ENCODE results near the gene HAUS5. TPM values are rescaled to one million over a fixed set of nuclear protein-coding genes. Genes with fewer than 3 reads are reported as not detected.

HAUS5 gene
- total RNA-seq, 2 experiments from 2014 or later, result 53.3 to 62.3 TPM

DNA sequence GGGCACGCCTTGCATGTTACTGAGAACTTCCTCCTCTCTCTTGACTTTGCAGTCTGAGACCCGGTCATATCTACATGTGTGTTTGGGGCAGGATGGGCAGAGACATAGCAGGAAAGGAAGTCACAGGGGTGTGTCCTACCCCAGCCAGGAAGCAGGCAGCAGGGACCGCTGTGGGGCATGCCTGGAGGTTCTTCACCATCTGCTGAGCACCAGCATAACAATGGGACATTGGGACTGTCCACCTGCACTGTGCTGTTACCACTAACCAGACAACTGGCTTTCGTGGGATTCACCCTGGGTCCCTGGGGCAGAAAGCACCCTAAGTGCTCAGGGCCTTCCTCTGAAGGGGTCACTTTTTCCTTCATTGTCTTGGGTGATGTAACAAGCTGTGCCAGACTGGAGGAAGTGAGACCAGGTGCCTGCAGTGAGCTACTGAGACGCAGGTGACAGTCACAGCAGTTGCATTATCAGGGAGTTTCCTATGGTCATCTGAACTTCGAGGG is 2.6 kb upstream of the HAUS5 start:
- CTCF ChIA-PET, result interaction anchor here (1.3 to 2.8 kb wide), 3 partner anchors 13 to 54 kb away, joined by 3 to 7 read pairs (median 5); partner anchors contain the start of gene COX6B1
- H3K4me1 Mint-ChIP-seq (ENCODE audit: low read depth), result peaks cover 48% of the 10 kb centered on the region
- POLR2A ChIA-PET, result interaction anchor here (1.3 kb wide), 1 partner anchor 38 kb away, joined by 6 read pairs; the partner anchor contains the start of gene COX6B1
- peak; percentile 62 for DNase-seq
- peak overlapping the region; percentile 79 for H3K27ac Mint-ChIP-seq
- H3K9me3 Mint-ChIP-seq (ENCODE audit: insufficient read depth), result peaks cover 13% of the 10 kb centered on the region
- peak overlapping the region; percentile 4 for H3K4me3 Mint-ChIP-seq
- ATAC-seq, result peak; percentile 28
- peaks cover 11% of the 10 kb centered on the region for H3K36me3 Mint-ChIP-seq (ENCODE audit: low read depth)
- H3K27me3 Mint-ChIP-seq (ENCODE audit: low read depth), result no peaks in the 10 kb centered on the region

DNA sequence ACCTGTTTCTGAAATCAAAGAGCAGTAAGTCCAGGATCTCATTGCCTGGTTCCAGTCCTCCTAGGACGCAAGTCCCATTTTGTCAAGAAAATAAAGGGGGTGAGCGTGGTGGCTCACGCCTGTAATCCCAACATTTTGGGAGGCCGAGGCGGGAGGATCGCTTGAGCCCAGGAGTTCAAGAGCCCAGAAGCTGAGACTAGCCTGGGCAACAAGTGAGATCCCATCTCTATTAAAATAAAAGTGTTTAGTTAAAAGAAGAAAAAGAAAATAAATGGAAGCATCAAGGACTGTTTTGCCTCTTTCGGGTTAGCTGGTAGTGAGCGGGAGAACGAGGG is 344 bp upstream of the HAUS5 start:
- DNase-seq (no peak), ATAC-seq (no peak)
- CTCF ChIA-PET, result interaction anchor here (1.3 to 2.8 kb wide), 4 partner anchors 15 to 471 kb away, joined by 3 to 7 read pairs (median 3); partner anchors contain the start of gene COX6B1
- peak overlapping the region; percentile 95 for H3K27ac Mint-ChIP-seq
- H3K36me3 Mint-ChIP-seq (ENCODE audit: low read depth), result peaks cover 19% of the 10 kb centered on the region
- POLR2A ChIA-PET, result interaction anchor here (0.6 to 1.4 kb wide), 10 partner anchors 9 to 133 kb away, joined by 3 to 10 read pairs (median 4); partner anchors contain the start of genes COX6B1, PSENEN and U2AF1L4
- H3K9me3 Mint-ChIP-seq (ENCODE audit: insufficient read depth), result peaks cover 11% of the 10 kb centered on the region
- no peaks in the 10 kb centered on the region for H3K27me3 Mint-ChIP-seq (ENCODE audit: low read depth)
- peak overlapping the region; percentile 87 for H3K4me3 Mint-ChIP-seq
- peaks cover 48% of the 10 kb centered on the region for H3K4me1 Mint-ChIP-seq (ENCODE audit: low read depth)

DNA sequence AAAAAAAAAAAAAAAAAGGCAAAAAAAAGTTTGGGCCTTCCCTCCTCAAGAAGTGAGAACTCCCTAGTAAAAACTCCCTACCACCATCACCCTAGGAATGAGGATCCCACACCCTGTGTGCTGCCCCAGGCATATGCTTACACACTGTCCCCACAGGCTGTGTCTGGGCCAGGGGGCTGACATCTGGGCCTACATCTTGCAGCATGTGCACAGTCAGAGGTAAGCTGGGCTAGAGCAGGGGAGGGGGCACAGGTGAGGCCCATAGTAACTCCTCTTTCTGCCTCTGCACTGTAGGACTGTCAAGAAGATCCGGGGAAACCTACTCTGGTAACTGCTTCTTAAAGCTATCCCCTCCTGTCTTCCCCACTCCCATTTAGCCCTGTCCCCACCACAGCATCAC is 1.0 kb downstream of the HAUS5 start:
- no peak for ATAC-seq
- POLR2A ChIA-PET, result interaction anchor here (0.5 to 1.4 kb wide), 10 partner anchors 10 to 134 kb away, joined by 3 to 10 read pairs (median 5); partner anchors contain the start of gene LIN37
- peaks cover 2% of the 10 kb centered on the region for H3K9me3 Mint-ChIP-seq (ENCODE audit: insufficient read depth)

DNA sequence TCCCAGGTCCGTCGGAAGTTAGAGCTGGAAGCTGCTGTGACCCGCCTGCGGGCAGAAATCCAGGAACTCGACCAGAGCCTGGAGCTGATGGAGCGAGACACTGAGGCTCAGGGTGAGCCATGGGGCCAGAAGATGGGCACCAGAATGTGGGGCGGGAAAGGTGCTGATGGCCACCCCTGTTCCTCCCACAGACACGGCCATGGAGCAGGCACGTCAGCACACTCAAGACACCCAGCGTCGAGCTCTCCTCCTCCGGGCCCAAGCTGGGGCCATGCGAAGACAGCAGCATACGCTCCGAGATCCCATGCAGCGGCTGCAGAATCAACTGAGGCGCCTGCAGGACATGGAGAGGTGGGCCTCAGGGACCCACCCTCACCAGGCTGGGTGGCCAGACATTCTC is 2.5 kb downstream of the HAUS5 start:
- ChIA-PET CTCF (no interaction called here), POLR2A (no interaction called here)
- H3K4me1 Mint-ChIP-seq (ENCODE audit: low read depth), result peaks cover 33% of the 10 kb centered on the region
- DNase-seq (no peak), ATAC-seq (no peak)
- H3K9me3 Mint-ChIP-seq (ENCODE audit: insufficient read depth), result no peaks in the 10 kb centered on the region
- H3K4me3 Mint-ChIP-seq, result no peak overlapping the region
- H3K27ac Mint-ChIP-seq, result no peak overlapping the region
- H3K36me3 Mint-ChIP-seq (ENCODE audit: low read depth), result peaks cover 11% of the 10 kb centered on the region
- H3K27me3 Mint-ChIP-seq (ENCODE audit: low read depth), result no peaks in the 10 kb centered on the region

More for the DNA sequence above, 1.0 kb downstream of the HAUS5 start:
- Mint-ChIP-seq H3K4me3 (peak overlapping the region; percentile 87), H3K4me1 (ENCODE audit: low read depth) (peaks cover 43% of the 10 kb centered on the region), H3K27ac (peak overlapping the region; percentile 95), H3K27me3 (ENCODE audit: low read depth) (no peaks in the 10 kb centered on the region), H3K36me3 (ENCODE audit: low read depth) (peaks cover 13% of the 10 kb centered on the region)
- no peak for DNase-seq
- CTCF ChIA-PET, result interaction anchor here (0.6 to 1.6 kb wide), 3 partner anchors 11 to 169 kb away, joined by 3 to 4 read pairs (median 3); partner anchors contain the start of gene COX6B1

DNA sequence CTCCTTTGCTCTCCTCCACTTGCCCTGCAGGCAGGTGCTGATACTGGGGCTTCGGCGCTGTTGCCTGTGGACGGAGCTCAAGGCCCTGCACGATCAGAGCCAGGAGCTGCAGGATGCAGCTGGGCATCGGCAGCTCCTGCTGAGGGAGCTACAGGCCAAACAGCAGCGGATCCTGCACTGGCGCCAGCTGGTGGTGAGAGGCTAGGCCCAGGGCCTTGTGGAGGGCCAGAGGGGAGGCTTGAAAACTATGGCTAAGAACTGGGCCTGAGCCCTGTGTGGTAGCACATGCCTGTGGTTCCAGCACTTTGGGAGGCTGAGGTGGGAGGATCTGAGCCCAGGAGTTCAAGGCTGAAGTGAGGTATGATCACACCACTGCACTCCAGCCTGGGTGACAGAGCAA is 6.3 kb downstream of the HAUS5 start:
- Mint-ChIP-seq H3K27ac (no peak overlapping the region), H3K9me3 (ENCODE audit: insufficient read depth) (no peaks in the 10 kb centered on the region), H3K27me3 (ENCODE audit: low read depth) (no peaks in the 10 kb centered on the region), H3K4me3 (no peak overlapping the region), H3K36me3 (ENCODE audit: low read depth) (peaks cover 25% of the 10 kb centered on the region), H3K4me1 (ENCODE audit: low read depth) (peaks cover 5% of the 10 kb centered on the region)
- DNase-seq (no peak), ATAC-seq (no peak)
- CTCF ChIA-PET, result interaction anchor here (1.0 kb wide), 1 partner anchor 70 kb away, joined by 3 read pairs; no protein-coding TSS in a partner anchor
- POLR2A ChIA-PET, result no interaction called here

DNA sequence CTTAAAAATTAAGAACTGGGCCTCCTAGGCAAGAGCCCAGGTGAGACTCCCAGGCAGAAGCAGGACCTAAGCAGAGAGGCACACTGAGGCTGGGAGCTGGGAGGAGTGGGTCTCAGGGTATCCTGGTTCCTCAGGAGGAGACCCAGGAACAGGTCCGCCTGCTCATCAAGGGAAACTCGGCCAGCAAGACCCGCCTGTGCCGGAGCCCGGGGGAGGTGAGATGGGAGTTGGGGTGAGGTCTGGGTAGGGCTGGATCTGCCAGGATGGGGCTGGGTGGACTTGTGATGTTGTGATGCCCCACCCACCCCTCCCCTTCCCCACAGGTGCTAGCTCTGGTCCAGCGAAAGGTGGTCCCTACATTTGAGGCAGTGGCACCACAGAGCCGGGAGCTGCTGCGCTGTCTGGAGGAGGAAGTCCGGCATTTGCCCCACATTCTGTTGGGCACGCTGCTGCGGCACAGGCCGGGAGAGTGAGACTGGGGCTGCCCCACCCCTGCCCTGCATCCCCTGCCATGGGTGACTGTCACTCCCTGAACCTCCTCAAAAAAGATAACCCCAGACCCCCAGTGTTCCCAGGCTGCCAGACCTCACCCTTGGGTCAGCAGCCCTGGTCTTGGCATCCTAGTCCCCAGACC is 6.9 kb downstream of the HAUS5 start:
- ChIA-PET POLR2A (no interaction called here), CTCF (interaction anchor here (1.0 kb wide), 1 partner anchor 71 kb away, joined by 3 read pairs; no protein-coding TSS in a partner anchor)
- Mint-ChIP-seq H3K36me3 (ENCODE audit: low read depth) (peaks cover 25% of the 10 kb centered on the region), H3K4me3 (no peak overlapping the region), H3K4me1 (ENCODE audit: low read depth) (peaks cover 2% of the 10 kb centered on the region), H3K27ac (no peak overlapping the region), H3K9me3 (ENCODE audit: insufficient read depth) (no peaks in the 10 kb centered on the region), H3K27me3 (ENCODE audit: low read depth) (no peaks in the 10 kb centered on the region)
- ATAC-seq (no peak), DNase-seq (no peak)

DNA sequence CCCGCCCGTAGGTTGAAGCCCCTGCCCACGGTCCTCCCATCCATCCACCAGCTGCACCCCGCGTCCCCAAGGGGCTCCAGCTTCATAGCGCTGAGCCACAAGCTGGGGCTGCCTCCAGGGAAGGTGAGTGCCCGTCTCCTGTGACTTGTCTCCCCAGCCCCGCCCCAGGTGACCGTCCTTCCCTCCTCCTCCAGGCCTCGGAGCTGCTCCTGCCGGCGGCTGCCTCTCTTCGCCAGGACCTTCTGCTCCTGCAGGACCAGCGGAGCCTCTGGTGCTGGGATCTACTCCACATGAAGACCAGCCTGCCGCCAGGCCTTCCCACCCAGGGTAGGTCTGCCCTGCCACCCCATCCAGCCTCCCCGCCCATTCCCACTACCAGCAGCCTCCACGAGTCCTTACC is 7.5 kb downstream of the HAUS5 start:
- H3K9me3 Mint-ChIP-seq (ENCODE audit: insufficient read depth), result no peaks in the 10 kb centered on the region
- DNase-seq, result no peak
- ChIA-PET POLR2A (no interaction called here), CTCF (no interaction called here)
- H3K27ac Mint-ChIP-seq, result no peak overlapping the region
- ATAC-seq, result no peak
- peaks cover 26% of the 10 kb centered on the region for H3K36me3 Mint-ChIP-seq (ENCODE audit: low read depth)
- no peaks in the 10 kb centered on the region for H3K4me1 Mint-ChIP-seq (ENCODE audit: low read depth)
- H3K27me3 Mint-ChIP-seq (ENCODE audit: low read depth), result no peaks in the 10 kb centered on the region
- no peak overlapping the region for H3K4me3 Mint-ChIP-seq

DNA sequence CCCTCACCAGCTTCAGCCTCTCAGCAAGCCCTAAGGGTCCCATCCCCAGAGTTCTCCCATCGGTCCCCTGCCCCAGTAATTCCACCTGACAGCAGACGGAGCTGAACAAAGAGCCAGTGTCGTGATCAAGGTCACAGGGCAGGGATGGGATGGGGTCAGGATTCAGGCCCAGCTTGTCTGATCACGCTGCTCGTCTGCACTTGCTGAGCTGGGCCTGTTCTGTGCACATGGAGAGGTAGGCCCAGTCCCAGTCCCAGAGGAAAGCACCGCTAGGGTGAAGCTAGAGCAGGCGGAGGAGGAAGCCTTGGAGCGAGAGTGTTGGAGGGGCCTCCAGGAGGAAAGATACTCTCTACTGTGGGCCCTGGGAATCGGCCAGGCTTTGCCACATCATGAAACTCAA is 9.2 kb downstream of the HAUS5 start:
- H3K36me3 Mint-ChIP-seq (ENCODE audit: low read depth), result peaks cover 23% of the 10 kb centered on the region
- H3K27me3 Mint-ChIP-seq (ENCODE audit: low read depth), result no peaks in the 10 kb centered on the region
- DNase-seq, result no peak
- POLR2A ChIA-PET, result interaction anchor here (0.8 kb wide), 2 partner anchors 9 kb away, joined by 3 read pairs; partner anchors contain the start of gene HAUS5
- CTCF ChIA-PET, result no interaction called here
- ATAC-seq, result no peak
- H3K4me1 Mint-ChIP-seq (ENCODE audit: low read depth), result no peaks in the 10 kb centered on the region
- H3K27ac Mint-ChIP-seq, result peak overlapping the region; percentile 53
- no peaks in the 10 kb centered on the region for H3K9me3 Mint-ChIP-seq (ENCODE audit: insufficient read depth)
- H3K4me3 Mint-ChIP-seq, result no peak overlapping the region

DNA sequence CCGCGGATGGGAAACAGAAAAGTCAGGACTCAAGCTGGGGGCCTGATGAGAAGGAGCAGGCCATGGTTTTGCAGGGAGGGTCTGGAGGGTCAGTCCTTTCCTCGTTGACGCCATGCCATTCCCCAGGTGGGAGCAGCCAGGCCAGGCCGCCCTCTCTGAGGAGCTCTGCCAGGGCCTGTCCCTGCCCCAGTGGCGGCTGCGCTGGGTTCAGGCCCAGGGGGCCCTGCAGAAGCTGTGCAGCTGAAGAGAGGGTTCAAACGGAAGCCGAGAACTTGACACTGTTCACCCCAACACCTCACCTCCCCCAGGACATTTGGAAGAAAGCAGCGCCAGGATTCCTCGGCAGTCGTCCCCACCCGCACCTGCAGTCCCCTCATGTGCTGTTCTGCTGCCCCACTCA is 10.2 kb downstream of the HAUS5 start:
- H3K27ac Mint-ChIP-seq, result no peak overlapping the region

DNA sequence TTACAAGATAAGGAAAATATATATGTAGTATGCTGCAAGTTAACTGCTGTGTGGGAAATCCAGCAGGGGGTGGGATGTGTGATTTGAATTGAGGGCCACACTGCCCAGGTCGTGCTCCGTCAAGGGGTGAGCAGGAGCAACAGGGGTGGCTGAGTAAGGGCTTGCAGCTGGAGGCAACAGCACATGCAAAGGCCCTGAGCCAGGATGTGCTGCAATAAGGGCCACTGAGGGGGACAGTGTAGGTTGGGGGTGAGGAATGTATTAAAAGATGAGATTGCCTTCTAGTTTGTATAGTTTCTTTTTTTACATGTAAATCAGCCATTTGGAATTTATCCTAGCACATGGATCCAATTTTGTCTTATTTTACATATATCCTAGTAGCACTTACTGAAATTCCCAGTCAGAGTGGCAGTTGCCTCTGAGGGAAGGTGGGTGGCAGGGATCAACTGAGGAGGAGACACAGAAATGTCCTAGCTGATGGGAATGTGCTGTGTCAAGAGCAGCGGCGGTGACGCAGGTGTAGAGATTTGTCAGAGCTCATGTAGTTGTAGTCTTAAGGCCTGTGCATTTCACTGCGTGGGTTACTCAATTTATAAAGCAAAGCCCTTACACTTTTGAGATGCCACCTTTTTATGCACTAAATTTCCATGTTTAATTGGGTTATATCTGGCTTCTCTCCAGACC is 10.9 kb downstream of the HAUS5 start:
- H3K4me1 Mint-ChIP-seq (ENCODE audit: low read depth), result peaks cover 4% of the 10 kb centered on the region
- no peaks in the 10 kb centered on the region for H3K9me3 Mint-ChIP-seq (ENCODE audit: insufficient read depth)
- no peak overlapping the region for H3K4me3 Mint-ChIP-seq
- no peak for ATAC-seq
- H3K27ac Mint-ChIP-seq, result peak overlapping the region; percentile 26
- peaks cover 20% of the 10 kb centered on the region for H3K36me3 Mint-ChIP-seq (ENCODE audit: low read depth)
- POLR2A ChIA-PET, result interaction anchor here (1.9 kb wide), 1 partner anchor 10 kb away, joined by 5 read pairs; the partner anchor contains the start of gene HAUS5
- no peak for DNase-seq
- CTCF ChIA-PET, result interaction anchor here (1.2 kb wide), 2 partner anchors 10 to 75 kb away, joined by 3 to 4 read pairs; no protein-coding TSS in a partner anchor
- H3K27me3 Mint-ChIP-seq (ENCODE audit: low read depth), result no peaks in the 10 kb centered on the region

More for the DNA sequence above, 10.2 kb downstream of the HAUS5 start:
- Mint-ChIP-seq H3K4me1 (ENCODE audit: low read depth) (no peaks in the 10 kb centered on the region), H3K9me3 (ENCODE audit: insufficient read depth) (no peaks in the 10 kb centered on the region), H3K36me3 (ENCODE audit: low read depth) (peaks cover 20% of the 10 kb centered on the region), H3K27me3 (ENCODE audit: low read depth) (no peaks in the 10 kb centered on the region), H3K4me3 (no peak overlapping the region)
- ATAC-seq (no peak), DNase-seq (no peak)
- CTCF ChIA-PET, result no interaction called here
- POLR2A ChIA-PET, result interaction anchor here (0.8 to 1.9 kb wide), 2 partner anchors 10 kb away, joined by 3 to 5 read pairs; partner anchors contain the start of gene HAUS5

DNA sequence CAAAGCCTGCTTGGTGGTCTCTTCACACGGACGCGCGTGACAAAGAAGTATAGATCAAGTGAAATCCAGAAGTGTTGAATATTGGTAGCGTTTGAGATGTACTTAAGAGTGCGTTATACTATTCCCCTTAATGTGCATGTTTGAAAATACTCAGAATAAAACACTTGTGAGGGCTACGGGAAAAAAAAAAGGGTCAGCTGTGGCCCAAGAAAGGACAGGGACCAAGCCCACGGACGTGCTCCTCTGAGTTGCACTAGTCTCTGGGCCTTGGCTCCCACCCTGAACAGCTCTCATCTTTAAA is 15.7 kb downstream of the HAUS5 start:
- Mint-ChIP-seq H3K27me3 (ENCODE audit: low read depth) (no peaks in the 10 kb centered on the region), H3K9me3 (ENCODE audit: insufficient read depth) (no peaks in the 10 kb centered on the region), H3K27ac (peak overlapping the region; percentile 96), H3K4me1 (ENCODE audit: low read depth) (peaks cover 22% of the 10 kb centered on the region), H3K4me3 (peak overlapping the region; percentile 93), H3K36me3 (ENCODE audit: low read depth) (peaks cover 39% of the 10 kb centered on the region)
- ATAC-seq (no peak), DNase-seq (no peak)
- ChIA-PET CTCF (no interaction called here), POLR2A (interaction anchor here (0.7 kb wide), 1 partner anchor 20 kb away, joined by 3 read pairs; the partner anchor contains the start of gene COX6B1)
